Epithelial cell of proximal tubule (primary cell): ENCODE data around the gene FRMD3. TPM values are rescaled to one million over a fixed set of nuclear protein-coding genes. Genes with fewer than 3 reads are reported as not detected.
A peak's percentile ranks its signal among the peaks of the same experiment; 100 is the strongest.

ENCODE experiments used
- DNase-seq: peaks from one replicate; pipeline ENCODE4 v3.0.0-alpha.2; 2011; ENCODE audit warnings: low read depth
- H3K4me3 ChIP-seq: 2 replicates; pipeline ENCODE4 v1.5.1; 2011; ENCODE audit warnings: low read depth, mild to moderate bottlenecking, low read length
- CTCF ChIP-seq: conservative IDR thresholded peaks from 2 replicates; pipeline ENCODE4 v1.5.1; 2012; ENCODE audit warnings: low read depth, mild to moderate bottlenecking, low read length
- total RNA-seq: library from RNA; depleted of rRNA; stranded (reverse); fragments of >200 nt; gene quantifications from 2 replicates; pipeline ENCODE4 v1.2.3, GENCODE V29; 2015

FRMD3 gene
- total RNA-seq, 1 donor from 2014 or later = 2.4 TPM

GRCh38 chr9:83477120-83477519 is 61.1 kb downstream of the FRMD3 start:
- DNase-seq = no peak
- no peak for TF ChIP-seq CTCF
- H3K4me3 ChIP-seq = no peak overlapping the region

- DNase-seq = no peak
- no peak overlapping the region for H3K4me3 ChIP-seq
- no peak for TF ChIP-seq CTCF
These were observed 61.7 kb downstream of the FRMD3 start for GRCh38 chr9:83476513-83476912.

- no peak for DNase-seq
- no peak for TF ChIP-seq CTCF
- no peak overlapping the region for H3K4me3 ChIP-seq
These were observed 62.5 kb downstream of the FRMD3 start for GRCh38 chr9:83475741-83476140.

- no peak overlapping the region for H3K4me3 ChIP-seq
- no peak for TF ChIP-seq CTCF
- DNase-seq = no peak
These were observed 63.6 kb downstream of the FRMD3 start for GRCh38 chr9:83474631-83475030.

- TF ChIP-seq CTCF = no peak
- no peak for DNase-seq
- peak overlapping the region; percentile 27 for H3K4me3 ChIP-seq
These were observed 64.7 kb downstream of the FRMD3 start for GRCh38 chr9:83473488-83473971.

GRCh38 chr9:83472764-83473163 is 65.4 kb downstream of the FRMD3 start:
- no peak for DNase-seq
- H3K4me3 ChIP-seq = no peak overlapping the region
- no peak for TF ChIP-seq CTCF

- no peak for TF ChIP-seq CTCF
- no peak for DNase-seq
- H3K4me3 ChIP-seq = no peak overlapping the region
These were observed 66.0 kb downstream of the FRMD3 start for GRCh38 chr9:83472221-83472665.
